WTC11 (cell line): ENCODE measurements around the gene CEP68.

ENCODE experiments used
- CTCF ChIP-seq: fragments of 200-600 bp; IDR thresholded peaks from 2 replicates; pipeline ENCODE4 v1.8.0; 2022; ENCODE audit warnings: antibody characterized with exemption
- JUN ChIP-seq: sonication (generic); formaldehyde crosslinking; IDR thresholded peaks from 2 replicates; pipeline ENCODE4 v1.8.0; 2023; ENCODE audit warnings: mild to moderate bottlenecking, missing genetic modification reagents
- MXD4 ChIP-seq: fragments of 250-450 bp; sonication (Bioruptor Pico); IDR thresholded peaks from 2 replicates; pipeline ENCODE4 v1.8.0; 2021; ENCODE audit warnings: mild to moderate bottlenecking, moderate library complexity, borderline replicate concordance
- NR2C2 ChIP-seq: sonication (generic); formaldehyde crosslinking; IDR thresholded peaks from 2 replicates; pipeline ENCODE4 v1.8.0; 2022; ENCODE audit warnings: mild to moderate bottlenecking, missing genetic modification reagents
- ZNF138 ChIP-seq: sonication (generic); formaldehyde crosslinking; conservative IDR thresholded peaks from 2 replicates; pipeline ENCODE4 v1.8.1; 2022; ENCODE audit warnings: mild to moderate bottlenecking, moderate library complexity, missing genetic modification reagents
- ZNF263 ChIP-seq: sonication (generic); formaldehyde crosslinking; IDR thresholded peaks from 2 replicates; pipeline ENCODE4 v1.8.1; 2022; ENCODE audit warnings: low read depth, mild to moderate bottlenecking, moderate library complexity, missing genetic modification reagents
- TF ChIP-seq, protein P1 (sequence below): sonication (generic); formaldehyde crosslinking; conservative IDR thresholded peaks from 2 replicates; pipeline ENCODE4 v1.8.1; 2022; ENCODE audit warnings: mild to moderate bottlenecking, missing genetic modification reagents
- TF ChIP-seq, protein P2 (sequence below): sonication (generic); formaldehyde crosslinking; IDR thresholded peaks from 2 replicates; pipeline ENCODE4 v1.8.1; 2023; ENCODE audit warnings: mild to moderate bottlenecking, missing genetic modification reagents, moderate library complexity

GRCh38 chr2:65128297-65129190 is 72.3 kb downstream of the CEP68 start:
- TF ChIP-seq CTCF = no peak
- TF ChIP-seq, protein P1, sequence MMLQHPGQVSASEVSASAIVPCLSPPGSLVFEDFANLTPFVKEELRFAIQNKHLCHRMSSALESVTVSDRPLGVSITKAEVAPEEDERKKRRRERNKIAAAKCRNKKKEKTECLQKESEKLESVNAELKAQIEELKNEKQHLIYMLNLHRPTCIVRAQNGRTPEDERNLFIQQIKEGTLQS (CRISPR knock-in tag) = no peak
- no peak for TF ChIP-seq NR2C2 (CRISPR knock-in tag)
- no peak for TF ChIP-seq ZNF263 (CRISPR knock-in tag)
- TF ChIP-seq, protein P2, sequence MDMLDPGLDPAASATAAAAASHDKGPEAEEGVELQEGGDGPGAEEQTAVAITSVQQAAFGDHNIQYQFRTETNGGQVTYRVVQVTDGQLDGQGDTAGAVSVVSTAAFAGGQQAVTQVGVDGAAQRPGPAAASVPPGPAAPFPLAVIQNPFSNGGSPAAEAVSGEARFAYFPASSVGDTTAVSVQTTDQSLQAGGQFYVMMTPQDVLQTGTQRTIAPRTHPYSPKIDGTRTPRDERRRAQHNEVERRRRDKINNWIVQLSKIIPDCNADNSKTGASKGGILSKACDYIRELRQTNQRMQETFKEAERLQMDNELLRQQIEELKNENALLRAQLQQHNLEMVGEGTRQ (CRISPR knock-in tag) = no peak
- no peak for TF ChIP-seq JUN
- no peak for TF ChIP-seq MXD4 (CRISPR knock-in tag)
- TF ChIP-seq ZNF138 (CRISPR knock-in tag) = no peak
